HL-60 (cell line): ENCODE measurements around the gene TMEFF2.

ENCODE experiments used
- DNase-seq, 2 experiments: peaks; one replicate each; pipeline ENCODE4 v3.0.0-alpha.2; 2010 to 2020; ENCODE audit warnings: low read depth in 1 of 2, low spot score in 1 of 2
- H3K27ac ChIP-seq: fragments of 250-450 bp; sonication (Bioruptor Pico); replicated peaks from 2 replicates; pipeline ENCODE4 v1.5.1; 2020; ENCODE audit warnings: mild to moderate bottlenecking, moderate library complexity
- H3K27me3 ChIP-seq: fragments of 250-450 bp; sonication (Bioruptor Pico); 2 replicates; pipeline ENCODE4 v1.5.1; 2021; ENCODE audit warnings: mild to moderate bottlenecking, moderate library complexity; ENCODE audit not compliant: insufficient read depth, poor library complexity, severe bottlenecking
- H3K4me3 ChIP-seq: replicated peaks from 2 replicates; pipeline ENCODE4 v1.5.1; 2011; ENCODE audit warnings: mild to moderate bottlenecking, control low read depth, low read length; ENCODE audit not compliant: insufficient read depth
- GABPA ChIP-seq: IDR thresholded peaks from 2 replicates; pipeline ENCODE4 v1.6.1; 2012; ENCODE audit warnings: low read depth
- POLR2AphosphoS5 ChIP-seq: IDR thresholded peaks from 2 replicates; pipeline ENCODE4 v1.6.1; 2012; ENCODE audit warnings: low read depth
- REST ChIP-seq: IDR thresholded peaks from 2 replicates; pipeline ENCODE4 v1.6.1; 2012; ENCODE audit warnings: low read depth; ENCODE audit not compliant: insufficient replicate concordance
- SPI1 ChIP-seq: IDR thresholded peaks from 2 replicates; pipeline ENCODE4 v1.6.1; 2012; ENCODE audit warnings: low read depth, mild to moderate bottlenecking, borderline replicate concordance
- TF ChIP-seq, protein P1 (sequence below): IDR thresholded peaks from one replicate; pipeline ENCODE4 v1.5.1; 2011; ENCODE audit warnings: low read length, control low read depth, inconsistent platforms; ENCODE audit not compliant: insufficient read depth

The TMEFF2 gene

GRCh38 chr2:192153561-192153960 lies 41.2 kb downstream of the TMEFF2 start:
- Histone ChIP-seq H3K4me3 (no peak overlapping the region), H3K27ac (no peak overlapping the region), H3K27me3 (no peaks in the 10 kb centered on the region)
- no peak for DNase-seq
- no peak for TF ChIP-seq GABPA
- TF ChIP-seq, protein P1, sequence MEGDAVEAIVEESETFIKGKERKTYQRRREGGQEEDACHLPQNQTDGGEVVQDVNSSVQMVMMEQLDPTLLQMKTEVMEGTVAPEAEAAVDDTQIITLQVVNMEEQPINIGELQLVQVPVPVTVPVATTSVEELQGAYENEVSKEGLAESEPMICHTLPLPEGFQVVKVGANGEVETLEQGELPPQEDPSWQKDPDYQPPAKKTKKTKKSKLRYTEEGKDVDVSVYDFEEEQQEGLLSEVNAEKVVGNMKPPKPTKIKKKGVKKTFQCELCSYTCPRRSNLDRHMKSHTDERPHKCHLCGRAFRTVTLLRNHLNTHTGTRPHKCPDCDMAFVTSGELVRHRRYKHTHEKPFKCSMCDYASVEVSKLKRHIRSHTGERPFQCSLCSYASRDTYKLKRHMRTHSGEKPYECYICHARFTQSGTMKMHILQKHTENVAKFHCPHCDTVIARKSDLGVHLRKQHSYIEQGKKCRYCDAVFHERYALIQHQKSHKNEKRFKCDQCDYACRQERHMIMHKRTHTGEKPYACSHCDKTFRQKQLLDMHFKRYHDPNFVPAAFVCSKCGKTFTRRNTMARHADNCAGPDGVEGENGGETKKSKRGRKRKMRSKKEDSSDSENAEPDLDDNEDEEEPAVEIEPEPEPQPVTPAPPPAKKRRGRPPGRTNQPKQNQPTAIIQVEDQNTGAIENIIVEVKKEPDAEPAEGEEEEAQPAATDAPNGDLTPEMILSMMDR = no peak
- no peak for TF ChIP-seq REST
- TF ChIP-seq POLR2AphosphoS5 = no peak
- TF ChIP-seq SPI1 = no peak

DNA sequence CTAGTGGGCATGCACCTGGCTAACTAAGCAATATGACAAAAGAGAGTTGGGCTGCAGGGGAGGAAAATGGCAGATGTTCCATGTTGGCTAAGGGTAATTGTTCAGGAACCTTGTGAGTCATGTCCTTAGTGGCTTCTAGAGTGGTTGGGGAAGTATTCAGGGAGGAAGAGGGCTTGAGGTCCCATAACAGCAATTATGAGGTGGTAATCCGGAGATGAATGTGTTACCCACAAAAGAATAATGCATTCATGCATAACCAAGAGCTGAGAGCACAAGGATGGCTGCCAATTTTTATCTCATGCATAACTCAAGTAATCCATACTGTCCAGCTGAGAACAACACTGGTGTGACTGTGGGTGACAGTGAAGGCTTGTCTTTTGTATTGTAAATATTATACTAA lies 42.9 kb downstream of the TMEFF2 start:
- Histone ChIP-seq H3K27ac (no peak overlapping the region), H3K27me3 (no peaks in the 10 kb centered on the region), H3K4me3 (no peak overlapping the region)
- no peak for DNase-seq
- TF ChIP-seq REST (no peak), POLR2AphosphoS5 (no peak)
- TF ChIP-seq, protein P1 = no peak

- DNase-seq = no peak
- Histone ChIP-seq H3K4me3 (no peak overlapping the region), H3K27me3 (no peaks in the 10 kb centered on the region), H3K27ac (no peak overlapping the region)
- TF ChIP-seq POLR2AphosphoS5 = no peak
- TF ChIP-seq, protein P1 = no peak
- no peak for TF ChIP-seq REST
- TF ChIP-seq SPI1 = no peak
These were observed 44.6 kb downstream of the TMEFF2 start for GRCh38 chr2:192150166-192150565.
